BE2C (cell line): ENCODE data around the gene PGGHG.
"Not testable (repeated sequence)": the region's sequence is repeated elsewhere in the genome, so short reads cannot be mapped to it uniquely, and the experiment has no call there.

Source experiments
- DNase-seq: peaks from one replicate; pipeline ENCODE4 v3.0.0-alpha.2; 2020
- H3K27me3 ChIP-seq: fragments of 250-450 bp; sonication (Bioruptor Pico); 2 replicates; pipeline ENCODE4 v1.5.1; 2020; ENCODE audit warnings: mild to moderate bottlenecking
- H3K36me3 ChIP-seq: fragments of 250-450 bp; sonication (Bioruptor Pico); 2 replicates; pipeline ENCODE4 v1.5.1; 2020; ENCODE audit warnings: mild to moderate bottlenecking
- H3K4me1 ChIP-seq: fragments of 250-450 bp; sonication (Bioruptor Pico); 2 replicates; pipeline ENCODE4 v1.5.1; 2020
- H3K4me3 ChIP-seq: 2 replicates; pipeline ENCODE4 v1.5.1; 2011; ENCODE audit warnings: low read depth, low read length
- H3K9me3 ChIP-seq: fragments of 250-450 bp; sonication (Bioruptor Pico); 2 replicates; pipeline ENCODE4 v1.5.1; 2020
- TF ChIP-seq, protein P1 (sequence below): IDR thresholded peaks from 2 replicates; pipeline ENCODE4 v1.5.1; 2012; ENCODE audit warnings: mild to moderate bottlenecking, low read depth, low read length

PGGHG gene

DNA sequence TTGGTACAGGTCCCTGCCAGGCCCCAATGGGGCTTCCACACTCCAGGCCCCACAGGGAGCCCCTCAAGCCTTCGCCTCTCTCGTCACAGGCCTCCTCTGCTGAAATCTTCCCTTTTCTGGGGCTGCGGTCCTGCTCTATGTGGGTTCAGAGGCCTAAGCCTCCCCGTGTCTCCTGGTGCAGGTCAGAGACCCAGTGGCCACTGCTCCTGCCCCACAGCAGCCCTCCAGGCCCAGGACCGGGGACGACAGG, 37.6 kb downstream of the PGGHG start:
- H3K4me3 ChIP-seq, result no peak overlapping the region
- H3K36me3 ChIP-seq, result no peaks in the 10 kb centered on the region
- TF ChIP-seq, protein P1, sequence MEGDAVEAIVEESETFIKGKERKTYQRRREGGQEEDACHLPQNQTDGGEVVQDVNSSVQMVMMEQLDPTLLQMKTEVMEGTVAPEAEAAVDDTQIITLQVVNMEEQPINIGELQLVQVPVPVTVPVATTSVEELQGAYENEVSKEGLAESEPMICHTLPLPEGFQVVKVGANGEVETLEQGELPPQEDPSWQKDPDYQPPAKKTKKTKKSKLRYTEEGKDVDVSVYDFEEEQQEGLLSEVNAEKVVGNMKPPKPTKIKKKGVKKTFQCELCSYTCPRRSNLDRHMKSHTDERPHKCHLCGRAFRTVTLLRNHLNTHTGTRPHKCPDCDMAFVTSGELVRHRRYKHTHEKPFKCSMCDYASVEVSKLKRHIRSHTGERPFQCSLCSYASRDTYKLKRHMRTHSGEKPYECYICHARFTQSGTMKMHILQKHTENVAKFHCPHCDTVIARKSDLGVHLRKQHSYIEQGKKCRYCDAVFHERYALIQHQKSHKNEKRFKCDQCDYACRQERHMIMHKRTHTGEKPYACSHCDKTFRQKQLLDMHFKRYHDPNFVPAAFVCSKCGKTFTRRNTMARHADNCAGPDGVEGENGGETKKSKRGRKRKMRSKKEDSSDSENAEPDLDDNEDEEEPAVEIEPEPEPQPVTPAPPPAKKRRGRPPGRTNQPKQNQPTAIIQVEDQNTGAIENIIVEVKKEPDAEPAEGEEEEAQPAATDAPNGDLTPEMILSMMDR, result no peak
- no peaks in the 10 kb centered on the region for H3K4me1 ChIP-seq
- DNase-seq, result no peak
- no peaks in the 10 kb centered on the region for H3K9me3 ChIP-seq
- no peaks in the 10 kb centered on the region for H3K27me3 ChIP-seq

DNA sequence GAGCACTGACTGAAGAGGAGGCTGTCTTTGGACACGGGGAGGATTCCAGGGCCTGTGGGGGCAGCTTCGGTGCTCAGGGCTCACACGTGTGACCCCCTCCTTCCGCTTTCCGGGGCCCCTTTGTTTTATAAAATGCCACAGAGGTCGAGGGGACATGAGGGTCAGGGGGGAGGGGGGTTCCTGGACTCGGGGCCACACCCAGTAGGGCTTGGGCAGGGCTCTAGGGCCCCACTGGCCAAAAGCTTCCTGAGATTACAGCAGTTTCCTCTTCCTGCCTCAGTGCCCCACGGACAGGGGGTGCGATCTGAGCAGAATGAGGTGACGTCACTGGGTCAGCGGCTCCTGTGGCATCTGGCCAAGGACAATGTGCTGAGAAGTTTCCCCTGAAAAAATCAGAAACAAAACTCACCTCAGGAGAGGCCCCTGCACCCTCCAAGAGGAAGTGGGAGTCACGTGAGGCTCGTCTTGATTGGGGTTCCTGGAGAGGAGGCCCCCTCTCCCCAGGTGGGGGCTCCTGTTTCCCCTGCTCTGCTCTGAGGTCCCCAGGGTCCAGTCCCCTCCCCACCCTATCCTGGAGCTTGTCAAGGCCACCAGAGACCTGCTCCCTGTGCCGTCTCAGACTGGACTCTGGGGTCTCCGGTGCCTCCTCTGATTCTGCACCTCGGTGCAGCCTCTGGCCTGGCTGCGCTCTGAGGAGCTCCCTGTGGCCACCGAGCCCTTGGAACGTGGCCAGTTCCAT, 38.1 kb downstream of the PGGHG start:
- no peak for DNase-seq
- H3K4me3 ChIP-seq, result no peak overlapping the region
- H3K36me3 ChIP-seq, result no peaks in the 10 kb centered on the region
- H3K27me3 ChIP-seq, result no peaks in the 10 kb centered on the region
- H3K4me1 ChIP-seq, result no peaks in the 10 kb centered on the region
- TF ChIP-seq, protein P1, result no peak
- H3K9me3 ChIP-seq, result no peaks in the 10 kb centered on the region

DNA sequence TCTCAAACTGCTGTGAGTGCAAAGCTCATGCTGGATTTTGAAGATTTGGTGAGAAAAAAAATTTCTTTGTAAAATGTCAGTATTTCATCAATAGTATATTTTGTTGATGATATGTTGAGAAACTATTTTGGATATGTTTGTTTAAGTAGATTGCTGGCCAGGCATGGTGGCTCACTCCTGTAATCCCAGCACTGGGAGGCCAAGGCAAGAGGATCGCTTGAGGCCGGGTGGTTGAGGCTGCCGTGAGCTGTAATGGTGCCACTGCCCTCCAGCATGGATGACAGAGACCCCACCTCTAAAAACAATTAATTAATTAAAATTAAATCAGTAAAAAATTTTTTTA, 38.6 kb downstream of the PGGHG start:
- H3K4me3 ChIP-seq, result no peak overlapping the region
- H3K4me1 ChIP-seq, result no peaks in the 10 kb centered on the region

DNA sequence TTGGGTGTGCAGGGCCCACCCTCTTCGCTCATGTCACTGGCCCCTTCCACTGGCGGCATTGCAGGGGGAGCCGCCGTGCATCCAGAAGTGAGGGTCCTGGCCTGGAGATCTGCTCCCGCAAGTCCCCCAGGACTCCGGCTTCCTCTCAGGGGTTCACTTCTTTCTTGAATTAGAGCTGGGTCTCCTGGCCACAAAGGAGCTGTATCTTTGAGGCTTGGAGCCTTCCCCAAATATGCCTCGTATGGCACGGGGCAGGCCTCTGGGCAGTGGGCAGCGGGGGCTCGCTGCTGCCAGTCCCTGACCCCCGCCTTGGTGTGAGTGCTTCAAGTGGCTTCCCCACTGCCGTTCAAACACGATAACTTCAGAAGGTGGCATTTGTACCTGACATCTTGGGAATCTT, 39.1 kb downstream of the PGGHG start:
- no peak for DNase-seq
- TF ChIP-seq, protein P1, result no peak
- Histone ChIP-seq H3K27me3 (no peaks in the 10 kb centered on the region), H3K4me1 (no peaks in the 10 kb centered on the region), H3K4me3 (no peak overlapping the region), H3K36me3 (no peaks in the 10 kb centered on the region), H3K9me3 (no peaks in the 10 kb centered on the region)

More for the DNA sequence above, 38.6 kb downstream of the PGGHG start:
- Histone ChIP-seq H3K27me3 (no peaks in the 10 kb centered on the region), H3K36me3 (no peaks in the 10 kb centered on the region), H3K9me3 (no peaks in the 10 kb centered on the region)
- TF ChIP-seq, protein P1, result no peak
- no peak for DNase-seq

DNA sequence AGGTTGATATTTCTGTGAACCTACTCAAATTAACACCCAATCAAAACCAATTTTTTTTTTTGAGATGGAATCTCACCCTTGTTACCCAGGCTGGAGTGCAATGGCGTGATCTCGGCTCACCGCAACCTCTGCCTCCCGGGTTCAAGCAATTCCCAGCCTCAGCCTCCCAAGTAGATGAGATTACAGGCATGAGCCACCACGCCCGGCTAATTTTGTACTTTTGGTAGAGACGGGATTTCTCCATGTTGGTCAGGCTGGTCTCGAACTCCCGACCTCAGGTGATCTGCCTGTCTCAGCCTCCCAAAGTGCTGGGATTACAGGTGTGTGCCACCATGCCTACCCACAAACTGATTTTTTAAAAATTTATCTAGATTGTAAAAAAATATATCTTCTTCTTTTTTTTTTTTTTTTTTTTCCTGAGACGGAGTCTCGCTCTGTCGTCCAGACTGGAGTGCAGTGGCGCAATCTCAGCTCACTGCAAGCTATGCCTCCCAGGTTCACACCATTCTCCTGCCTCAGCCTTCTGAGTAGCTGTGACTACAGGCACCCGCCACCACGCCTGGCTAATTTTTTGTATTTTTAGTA, 39.7 kb downstream of the PGGHG start:
- DNase-seq, H3K4me3 ChIP-seq, H3K9me3 ChIP-seq, H3K27me3 ChIP-seq, H3K4me1 ChIP-seq, H3K36me3 ChIP-seq: not testable (repeated sequence)

DNA sequence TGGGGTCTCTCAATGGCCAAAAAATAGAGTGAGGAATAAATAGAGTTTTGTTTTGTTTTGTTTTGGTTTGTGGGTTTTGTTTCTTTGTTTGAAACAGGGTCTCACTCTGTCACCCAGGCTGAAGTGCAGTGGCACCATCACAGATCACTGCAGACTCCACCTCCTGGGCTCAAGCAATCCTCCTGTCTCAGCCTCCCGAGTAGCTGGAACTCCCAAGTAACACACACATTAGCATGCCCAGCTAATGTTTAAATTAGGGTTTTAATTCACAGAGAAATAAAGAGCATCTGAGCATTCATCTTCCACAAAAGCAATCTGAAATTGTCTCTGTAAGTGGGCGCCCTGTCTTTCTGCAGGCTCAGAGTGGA, 40.9 kb downstream of the PGGHG start:
- Histone ChIP-seq H3K4me1 (no peaks in the 10 kb centered on the region), H3K36me3 (no peaks in the 10 kb centered on the region), H3K9me3 (no peaks in the 10 kb centered on the region), H3K4me3 (no peak overlapping the region), H3K27me3 (no peaks in the 10 kb centered on the region)
- no peak for DNase-seq
- TF ChIP-seq, protein P1, result no peak
